NCI-H2196 (cell line): ENCODE results near the gene KRT85.
"Not testable (repeated sequence)": the region's sequence is repeated elsewhere in the genome, so short reads cannot be mapped to it uniquely, and the experiment has no call there.

Experiments used
- DNase-seq: peaks from one replicate; lab custom pipeline; 2025; ENCODE audit not compliant: unreplicated experiment; lab: John Stamatoyannopoulos, UW

The KRT85 gene

GRCh38 chr12:52350786-52351185 is 16.5 kb downstream of the KRT85 start:
- DNase-seq: no peak

- DNase-seq: no peak
These were observed 17.2 kb downstream of the KRT85 start for GRCh38 chr12:52350021-52350620.

GRCh38 chr12:52349196-52349595 is 18.1 kb downstream of the KRT85 start:
- no peak for DNase-seq

- no peak for DNase-seq
These were observed 19.4 kb downstream of the KRT85 start for GRCh38 chr12:52347551-52348510.

GRCh38 chr12:52347016-52347415 is 20.3 kb downstream of the KRT85 start:
- no peak for DNase-seq

GRCh38 chr12:52346593-52346992 is 20.7 kb downstream of the KRT85 start:
- no peak for DNase-seq

GRCh38 chr12:52345041-52345440 is 22.2 kb downstream of the KRT85 start:
- not testable (repeated sequence) for DNase-seq

GRCh38 chr12:52344111-52344510 is 23.2 kb downstream of the KRT85 start:
- DNase-seq: no peak

- no peak for DNase-seq
These were observed 23.7 kb downstream of the KRT85 start for GRCh38 chr12:52343550-52343949.

- peak; percentile 20 for DNase-seq
These were observed 24.3 kb downstream of the KRT85 start for GRCh38 chr12:52342781-52343490.

GRCh38 chr12:52341066-52341580 is 26.2 kb downstream of the KRT85 start:
- no peak for DNase-seq

GRCh38 chr12:52338241-52338960 is 28.9 kb downstream of the KRT85 start:
- DNase-seq: no peak

- DNase-seq: no peak
These were observed 30.2 kb downstream of the KRT85 start for GRCh38 chr12:52337054-52337453.

GRCh38 chr12:52336641-52337040 is 30.6 kb downstream of the KRT85 start:
- DNase-seq: no peak

GRCh38 chr12:52335598-52336262 is 31.6 kb downstream of the KRT85 start:
- DNase-seq: peak; percentile 93

- DNase-seq: no peak
These were observed 33.1 kb downstream of the KRT85 start for GRCh38 chr12:52334185-52334584.

- DNase-seq: no peak
These were observed 34.0 kb downstream of the KRT85 start for GRCh38 chr12:52333321-52333720.

GRCh38 chr12:52332381-52332780 is 34.9 kb downstream of the KRT85 start:
- DNase-seq: no peak

- DNase-seq: no peak
These were observed 35.4 kb downstream of the KRT85 start for GRCh38 chr12:52331833-52332232.

- no peak for DNase-seq
These were observed 36.2 kb downstream of the KRT85 start for GRCh38 chr12:52331039-52331438.
